GM19351 (cell line): ENCODE measurements around the gene SLCO4A1.

Source experiments
- ATAC-seq: cut with Tn5 transposase; IDR thresholded peaks from one replicate; pipeline ENCODE4 v1.9.1; 2021; ENCODE audit warnings: mild to moderate bottlenecking, moderate library complexity; ENCODE audit not compliant: unreplicated experiment

The SLCO4A1 gene

GRCh38 chr20:62696989-62697388 is 54.7 kb downstream of the SLCO4A1 start:
- no peak for ATAC-seq

GRCh38 chr20:62697468-62697912 is 55.2 kb downstream of the SLCO4A1 start:
- no peak for ATAC-seq

GRCh38 chr20:62698231-62698630 is 55.9 kb downstream of the SLCO4A1 start:
- no peak for ATAC-seq

GRCh38 chr20:62699296-62699695 is 57.0 kb downstream of the SLCO4A1 start:
- ATAC-seq: no peak

GRCh38 chr20:62699741-62700140 is 57.4 kb downstream of the SLCO4A1 start:
- ATAC-seq: no peak

- ATAC-seq: no peak
Observed at GRCh38 chr20:62700261-62700930, 58.1 kb downstream of the SLCO4A1 start.

GRCh38 chr20:62701161-62702012 is 59.1 kb downstream of the SLCO4A1 start:
- ATAC-seq: no peak

- ATAC-seq: no peak
Observed at GRCh38 chr20:62702013-62702300, 59.7 kb downstream of the SLCO4A1 start.

GRCh38 chr20:62702895-62703852 is 60.9 kb downstream of the SLCO4A1 start:
- no peak for ATAC-seq

- no peak for ATAC-seq
Observed at GRCh38 chr20:62703853-62704228, 61.5 kb downstream of the SLCO4A1 start.

- no peak for ATAC-seq
Observed at GRCh38 chr20:62704341-62704948, 62.1 kb downstream of the SLCO4A1 start.

GRCh38 chr20:62705627-62706026 is 63.3 kb downstream of the SLCO4A1 start:
- ATAC-seq: no peak

GRCh38 chr20:62706344-62706743 is 64.0 kb downstream of the SLCO4A1 start:
- ATAC-seq: no peak

- no peak for ATAC-seq
Observed at GRCh38 chr20:62706857-62707256, 64.6 kb downstream of the SLCO4A1 start.

- ATAC-seq: no peak
Observed at GRCh38 chr20:62707276-62707920, 65.1 kb downstream of the SLCO4A1 start.

GRCh38 chr20:62707921-62708521 is 65.7 kb downstream of the SLCO4A1 start:
- no peak for ATAC-seq

GRCh38 chr20:62708591-62709536 is 66.6 kb downstream of the SLCO4A1 start, which contains the start of gene NTSR1:
TSS of gene NTSR1 (plus strand) at chr20:62708836. CDS start at chr20:62709208, 372 bp downstream.
- ATAC-seq: no peak

- ATAC-seq: no peak
Observed at GRCh38 chr20:62709537-62709905, 67.2 kb downstream of the SLCO4A1 start.
